Upper lobe of right lung (tissue), 1 donor: ENCODE data around the gene LMLN. TPM values are rescaled to one million over a fixed set of nuclear protein-coding genes. Genes with fewer than 3 reads are reported as not detected.

ENCODE experiments used
- ATAC-seq: fragments of 200-7000 bp; cut with Tn5 transposase; one replicate; pipeline ENCODE4 v1.9.1; 2020; ENCODE audit warnings: mild to moderate bottlenecking, moderate library complexity
- DNase-seq: peaks from one replicate; pipeline ENCODE4 v3.0.0-alpha.2; 2020
- H3K27ac ChIP-seq: fragments of 200-600 bp; one replicate; pipeline ENCODE4 v1.8.0; 2022
- H3K27me3 ChIP-seq: fragments of 200-600 bp; one replicate; pipeline ENCODE4 v1.8.0; 2022; ENCODE audit warnings: mild to moderate bottlenecking
- H3K36me3 ChIP-seq: fragments of 200-600 bp; one replicate; pipeline ENCODE4 v1.8.0; 2022
- H3K4me1 ChIP-seq: fragments of 200-600 bp; one replicate; pipeline ENCODE4 v1.8.0; 2022
- H3K4me3 ChIP-seq: fragments of 200-600 bp; one replicate; pipeline ENCODE4 v1.8.0; 2022; ENCODE audit warnings: mild to moderate bottlenecking
- H3K9me3 ChIP-seq: fragments of 200-600 bp; one replicate; pipeline ENCODE4 v1.8.0; 2022
- CTCF ChIP-seq: fragments of 200-600 bp; IDR thresholded peaks from one replicate; pipeline ENCODE4 v1.8.0; 2022; ENCODE audit warnings: antibody characterized with exemption
- intact Hi-C: fragments of 100-400 bp; cut with DNase I; formaldehyde crosslinking; loops from one replicate; pipeline ENCODE4 v1.11.0; 2022
- total RNA-seq: library from RNA; stranded (reverse); fragmentation: NEBNext Ultra II Directional; extraction: Animal tissue kit (Norgen Biotek cat#: 25700); gene quantifications from one replicate; pipeline ENCODE4 v1.2.1, GENCODE V29; 2021
- donor health status: DM: no; HTN: yes; CAD: no; lungs with severe emphysema.

Gene LMLN
- total RNA-seq, 1 donor from 2014 or later: 7.3 TPM

- DNase-seq (no peak), ATAC-seq (no peak)
- Histone ChIP-seq H3K4me1 (no peaks in the 10 kb centered on the region), H3K27ac (no peak overlapping the region), H3K4me3 (no peak overlapping the region), H3K9me3 (no peaks in the 10 kb centered on the region), H3K36me3 (no peaks in the 10 kb centered on the region), H3K27me3 (no peaks in the 10 kb centered on the region)
- TF ChIP-seq CTCF: no peak
- intact Hi-C loops: no loop called here
These were observed 70.7 kb downstream of the LMLN start for GRCh38 chr3:198030726-198031125.

GRCh38 chr3:198032039-198032936 lies 72.3 kb downstream of the LMLN start:
- intact Hi-C loops: no loop called here
- Histone ChIP-seq H3K9me3 (no peaks in the 10 kb centered on the region), H3K27ac (no peak overlapping the region), H3K36me3 (no peaks in the 10 kb centered on the region), H3K4me3 (no peak overlapping the region), H3K27me3 (no peaks in the 10 kb centered on the region), H3K4me1 (no peaks in the 10 kb centered on the region)
- ATAC-seq: no peak
- no peak for DNase-seq
- no peak for TF ChIP-seq CTCF

- DNase-seq (peak; percentile 46), ATAC-seq (no peak)
- Histone ChIP-seq H3K27ac (no peak overlapping the region), H3K27me3 (no peaks in the 10 kb centered on the region), H3K4me1 (no peaks in the 10 kb centered on the region), H3K36me3 (peaks cover 8% of the 10 kb centered on the region), H3K9me3 (no peaks in the 10 kb centered on the region), H3K4me3 (no peak overlapping the region)
- no peak for TF ChIP-seq CTCF
- intact Hi-C loops: no loop called here
These were observed 83.1 kb downstream of the LMLN start for GRCh38 chr3:198043119-198043518.

- intact Hi-C loops: no loop called here
- Histone ChIP-seq H3K4me3 (no peak overlapping the region), H3K9me3 (no peaks in the 10 kb centered on the region), H3K36me3 (no peaks in the 10 kb centered on the region), H3K27me3 (no peaks in the 10 kb centered on the region), H3K27ac (no peak overlapping the region), H3K4me1 (no peaks in the 10 kb centered on the region)
- DNase-seq (peak; percentile 48), ATAC-seq (no peak)
- no peak for TF ChIP-seq CTCF
These were observed 86.3 kb downstream of the LMLN start for GRCh38 chr3:198046120-198046857.

GRCh38 chr3:198048445-198048844 lies 88.4 kb downstream of the LMLN start:
- no peaks in the 10 kb centered on the region for H3K36me3 ChIP-seq
- intact Hi-C loops: no loop called here

More at GRCh38 chr3:198048445-198048844, 88.4 kb downstream of the LMLN start:
- DNase-seq: no peak
- no peak for TF ChIP-seq CTCF
- no peak overlapping the region for H3K4me3 ChIP-seq
- H3K27me3 ChIP-seq: no peaks in the 10 kb centered on the region
- H3K9me3 ChIP-seq: no peaks in the 10 kb centered on the region
- no peaks in the 10 kb centered on the region for H3K4me1 ChIP-seq
- no peak overlapping the region for H3K27ac ChIP-seq
- no peak for ATAC-seq
